ENCODE measurements around the gene PIM2.

GRCh38 chrX:48890296-48890925 is 28.4 kb downstream of the PIM2 start:
- TF ChIP-seq RAD21 (IDR thresholded peaks at IDR 0.05; ENCODE audit: low read length) (no peak), POLR2A (IDR thresholded peaks at IDR 0.05; ENCODE audit: low read depth, low read length) (no peak), SMC3 (IDR thresholded peaks at IDR 0.05; ENCODE audit: low read depth, low read length) (no peak), MAZ (IDR thresholded peaks at IDR 0.05; ENCODE audit: borderline replicate concordance, low read depth, low read length) (no peak), RFX5 (IDR thresholded peaks at IDR 0.05; ENCODE audit: low read depth, low read length) (no peak), FOS (IDR thresholded peaks at IDR 0.05; ENCODE audit: low read depth, low read length) (no peak)
- TF ChIP-seq, protein P1, sequence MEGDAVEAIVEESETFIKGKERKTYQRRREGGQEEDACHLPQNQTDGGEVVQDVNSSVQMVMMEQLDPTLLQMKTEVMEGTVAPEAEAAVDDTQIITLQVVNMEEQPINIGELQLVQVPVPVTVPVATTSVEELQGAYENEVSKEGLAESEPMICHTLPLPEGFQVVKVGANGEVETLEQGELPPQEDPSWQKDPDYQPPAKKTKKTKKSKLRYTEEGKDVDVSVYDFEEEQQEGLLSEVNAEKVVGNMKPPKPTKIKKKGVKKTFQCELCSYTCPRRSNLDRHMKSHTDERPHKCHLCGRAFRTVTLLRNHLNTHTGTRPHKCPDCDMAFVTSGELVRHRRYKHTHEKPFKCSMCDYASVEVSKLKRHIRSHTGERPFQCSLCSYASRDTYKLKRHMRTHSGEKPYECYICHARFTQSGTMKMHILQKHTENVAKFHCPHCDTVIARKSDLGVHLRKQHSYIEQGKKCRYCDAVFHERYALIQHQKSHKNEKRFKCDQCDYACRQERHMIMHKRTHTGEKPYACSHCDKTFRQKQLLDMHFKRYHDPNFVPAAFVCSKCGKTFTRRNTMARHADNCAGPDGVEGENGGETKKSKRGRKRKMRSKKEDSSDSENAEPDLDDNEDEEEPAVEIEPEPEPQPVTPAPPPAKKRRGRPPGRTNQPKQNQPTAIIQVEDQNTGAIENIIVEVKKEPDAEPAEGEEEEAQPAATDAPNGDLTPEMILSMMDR (conservative IDR thresholded peaks at IDR 0.05; ENCODE audit: low read depth, low read length): no peak
